Smooth muscle cell (in vitro differentiated cells): ENCODE data around the gene DNAJA2. TPM values are rescaled to one million over a fixed set of nuclear protein-coding genes. Genes with fewer than 3 reads are reported as not detected.

Experiments used
- DNase-seq: peaks from one replicate; lab custom pipeline; 2025; ENCODE audit not compliant: unreplicated experiment; lab: John Stamatoyannopoulos, UW
- H2AFZ ChIP-seq: fragments of 200-600 bp; sonication (generic); 2 replicates; pipeline ENCODE4 v1.6.0; 2016; ENCODE audit warnings: antibody characterized with exemption, low read depth, mild to moderate bottlenecking
- H3F3A ChIP-seq: fragments of 200-600 bp; sonication (generic); 2 replicates; pipeline ENCODE4 v1.6.0; 2017; ENCODE audit warnings: antibody characterized with exemption, low read depth
- H3K27ac ChIP-seq: fragments of 200-600 bp; sonication (generic); 2 replicates; pipeline ENCODE4 v1.5.1; 2016; ENCODE audit warnings: low read depth, mild to moderate bottlenecking
- H3K27me3 ChIP-seq: fragments of 200-600 bp; sonication (generic); 2 replicates; pipeline ENCODE4 v1.6.1; 2016; ENCODE audit warnings: low read depth, mild to moderate bottlenecking
- H3K36me3 ChIP-seq: fragments of 200-600 bp; sonication (generic); 2 replicates; pipeline ENCODE4 v1.5.1; 2016; ENCODE audit warnings: low read depth
- H3K4me1 ChIP-seq: fragments of 200-600 bp; sonication (generic); 2 replicates; pipeline ENCODE4 v1.5.1; 2016; ENCODE audit warnings: low read depth
- H3K4me2 ChIP-seq: fragments of 200-600 bp; sonication (generic); 2 replicates; pipeline ENCODE4 v1.6.0; 2016; ENCODE audit warnings: mild to moderate bottlenecking
- H3K4me3 ChIP-seq: fragments of 200-600 bp; sonication (generic); 2 replicates; pipeline ENCODE4 v1.5.1; 2016; ENCODE audit warnings: mild to moderate bottlenecking
- H3K79me2 ChIP-seq: fragments of 200-600 bp; sonication (generic); 2 replicates; pipeline ENCODE4 v1.6.0; 2016; ENCODE audit warnings: low read depth, mild to moderate bottlenecking
- H3K9ac ChIP-seq: fragments of 200-600 bp; sonication (generic); 2 replicates; pipeline ENCODE4 v1.6.0; 2016; ENCODE audit warnings: low read depth
- H3K9me3 ChIP-seq: fragments of 200-600 bp; sonication (generic); replicated peaks from 2 replicates; pipeline ENCODE4 v1.5.1; 2016; ENCODE audit warnings: low read depth
- H4K20me1 ChIP-seq: fragments of 200-600 bp; sonication (generic); 2 replicates; pipeline ENCODE4 v1.6.0; 2016; ENCODE audit warnings: low read depth
- WGBS: methylation state at CpG from one replicate; pipeline ENCODE4 v1.1.7; 2016; ENCODE audit warnings: low lambda C conversion rate; 5-methylcytosine and 5-hydroxymethylcytosine counted together
- polyA plus RNA-seq: library from polyadenylated mRNA; unstranded; fragments of >200 nt; fragmentation: Nextera tagmentation; extraction: Ambion mirVana; gene quantifications from 2 replicates; pipeline ENCODE4 v1.2.1, GENCODE V29; 2016
- total RNA-seq: library from RNA; depleted of rRNA; stranded (reverse); fragments of >200 nt; gene quantifications from 2 replicates; pipeline ENCODE4 v1.2.3, GENCODE V29; 2014
- TF ChIP-seq, protein P1 (sequence below): fragments of 200-600 bp; sonication (generic); IDR thresholded peaks from 2 replicates; pipeline ENCODE4 v1.5.1; 2017; ENCODE audit warnings: borderline replicate concordance, mild to moderate bottlenecking, antibody characterized with exemption; ENCODE audit not compliant: insufficient read depth, poor library complexity, severe bottlenecking

Gene DNAJA2
- total and polyA plus RNA-seq, 2 experiments from 2014 or later: 36.4 to 52.2 TPM

DNA sequence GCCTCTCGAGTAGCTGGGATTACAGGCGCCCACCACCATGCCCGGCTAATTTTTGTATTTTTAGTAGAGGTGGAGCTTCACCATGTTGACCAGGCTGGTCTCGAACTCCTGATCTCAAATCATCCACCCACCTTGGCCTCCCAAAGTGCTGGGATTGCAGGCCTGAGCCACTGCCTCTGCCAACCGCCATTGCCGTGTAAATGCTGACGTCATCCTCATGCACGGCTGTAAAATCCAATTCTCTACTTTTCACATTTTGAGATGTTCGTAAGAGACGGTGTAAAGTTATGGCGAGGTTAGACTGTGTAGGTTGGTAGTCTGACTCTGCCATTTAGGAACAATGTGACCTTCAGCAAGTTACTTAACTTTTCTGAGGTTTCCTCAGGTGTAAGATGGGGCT lies 1.7 kb upstream of the DNAJA2 start:
- Histone ChIP-seq H3K4me3 (no peak overlapping the region), H3K36me3 (no peaks in the 10 kb centered on the region), H2AFZ (no peak overlapping the region), H3K9ac (no peak overlapping the region), H3K27me3 (no peaks in the 10 kb centered on the region), H4K20me1 (peaks cover 26% of the 10 kb centered on the region), H3K9me3 (no peaks in the 10 kb centered on the region), H3F3A (no peaks in the 10 kb centered on the region), H3K79me2 (peaks cover 28% of the 10 kb centered on the region), H3K4me2 (no peak overlapping the region), H3K27ac (no peak overlapping the region), H3K4me1 (peaks cover 14% of the 10 kb centered on the region)
- TF ChIP-seq, protein P1, sequence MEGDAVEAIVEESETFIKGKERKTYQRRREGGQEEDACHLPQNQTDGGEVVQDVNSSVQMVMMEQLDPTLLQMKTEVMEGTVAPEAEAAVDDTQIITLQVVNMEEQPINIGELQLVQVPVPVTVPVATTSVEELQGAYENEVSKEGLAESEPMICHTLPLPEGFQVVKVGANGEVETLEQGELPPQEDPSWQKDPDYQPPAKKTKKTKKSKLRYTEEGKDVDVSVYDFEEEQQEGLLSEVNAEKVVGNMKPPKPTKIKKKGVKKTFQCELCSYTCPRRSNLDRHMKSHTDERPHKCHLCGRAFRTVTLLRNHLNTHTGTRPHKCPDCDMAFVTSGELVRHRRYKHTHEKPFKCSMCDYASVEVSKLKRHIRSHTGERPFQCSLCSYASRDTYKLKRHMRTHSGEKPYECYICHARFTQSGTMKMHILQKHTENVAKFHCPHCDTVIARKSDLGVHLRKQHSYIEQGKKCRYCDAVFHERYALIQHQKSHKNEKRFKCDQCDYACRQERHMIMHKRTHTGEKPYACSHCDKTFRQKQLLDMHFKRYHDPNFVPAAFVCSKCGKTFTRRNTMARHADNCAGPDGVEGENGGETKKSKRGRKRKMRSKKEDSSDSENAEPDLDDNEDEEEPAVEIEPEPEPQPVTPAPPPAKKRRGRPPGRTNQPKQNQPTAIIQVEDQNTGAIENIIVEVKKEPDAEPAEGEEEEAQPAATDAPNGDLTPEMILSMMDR: no peak
- 97% methylated on average over 11 of the region's 11 CpGs for WGBS
- DNase-seq: no peak

DNA sequence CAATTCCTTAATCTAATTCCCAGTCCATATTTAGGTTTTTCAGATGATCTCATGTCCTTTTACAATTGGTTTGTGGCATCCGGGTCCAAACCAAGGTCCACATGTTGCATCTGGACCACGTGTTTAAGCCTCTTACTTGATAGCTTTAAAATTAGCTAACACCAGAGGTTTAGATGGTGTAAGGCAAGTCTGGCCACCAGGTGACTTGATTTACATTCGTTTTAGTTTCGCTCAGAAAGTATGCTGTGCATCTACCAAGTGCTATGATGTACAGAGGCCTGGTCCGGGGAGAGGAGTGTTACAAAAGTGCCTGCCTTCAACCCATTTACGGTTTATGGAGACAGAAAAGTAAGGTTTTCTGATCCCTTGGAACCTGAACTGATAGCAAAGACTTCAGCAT lies 878 bp upstream of the DNAJA2 start:
- Histone ChIP-seq H3K9ac (peak overlapping the region; percentile 97), H3K27ac (peak overlapping the region; percentile 96), H3K4me1 (peaks cover 14% of the 10 kb centered on the region), H3K4me2 (peak overlapping the region; percentile 97), H4K20me1 (peaks cover 34% of the 10 kb centered on the region), H2AFZ (peak overlapping the region; percentile 97), H3F3A (no peaks in the 10 kb centered on the region), H3K4me3 (peak overlapping the region; percentile 99), H3K27me3 (no peaks in the 10 kb centered on the region), H3K36me3 (no peaks in the 10 kb centered on the region), H3K79me2 (peaks cover 37% of the 10 kb centered on the region), H3K9me3 (no peaks in the 10 kb centered on the region)
- TF ChIP-seq, protein P1: no peak
- 77% methylated on average over 6 of the region's 6 CpGs for WGBS
- DNase-seq: no peak

DNA sequence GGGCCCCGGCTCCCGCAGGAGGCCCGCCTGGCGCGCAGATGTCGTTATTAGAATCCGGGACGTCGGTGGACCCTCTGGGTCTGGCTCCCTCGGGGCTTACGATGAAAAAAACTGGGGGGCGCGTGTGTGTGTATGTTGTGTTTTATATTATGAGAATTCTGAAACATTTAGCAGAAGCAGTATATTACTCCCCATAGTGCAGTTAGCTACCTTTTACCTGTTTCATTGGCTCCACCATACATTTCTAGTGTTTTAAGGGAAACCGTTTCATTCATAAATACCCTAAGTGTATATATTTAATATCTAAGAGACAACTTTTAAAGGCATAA lies 486 bp upstream of the DNAJA2 start:
- no peaks in the 10 kb centered on the region for H3F3A ChIP-seq
- H3K79me2 ChIP-seq: peaks cover 40% of the 10 kb centered on the region
- 6% methylated on average over 14 of the region's 14 CpGs for WGBS

More for the DNA sequence above, 486 bp upstream of the DNAJA2 start:
- TF ChIP-seq, protein P1: no peak
- H3K4me2 ChIP-seq: peak overlapping the region; percentile 97
- H3K4me1 ChIP-seq: peaks cover 14% of the 10 kb centered on the region
- H3K27me3 ChIP-seq: no peaks in the 10 kb centered on the region
- H3K4me3 ChIP-seq: peak overlapping the region; percentile 99
- DNase-seq: no peak
- peak overlapping the region; percentile 97 for H2AFZ ChIP-seq
- no peaks in the 10 kb centered on the region for H3K9me3 ChIP-seq
- peak overlapping the region; percentile 96 for H3K27ac ChIP-seq
- H3K9ac ChIP-seq: peak overlapping the region; percentile 97
- H4K20me1 ChIP-seq: peaks cover 38% of the 10 kb centered on the region
- no peaks in the 10 kb centered on the region for H3K36me3 ChIP-seq
